ENCODE results near the gene SEPTIN8. TPM values are rescaled to one million over a fixed set of nuclear protein-coding genes. Genes with fewer than 3 reads are reported as not detected.

SEPTIN8 gene
- total and polyA plus RNA-seq, 2 donors (not counting 3 experiments of a cell fraction or from before 2014, with no cell fraction given): 56.6 to 82.1 TPM

- CTCF ChIA-PET: no interaction called here
- DNase-seq (ENCODE audit: low read depth, low spot score): no peak
- no peak overlapping the region for H3K27ac ChIP-seq (ENCODE audit: insufficient read depth, low read depth, low read length)
- no peak overlapping the region for H3K9ac ChIP-seq (replicated peaks; ENCODE audit: extremely low read depth, insufficient read depth, low read length)
- BruUV-seq (replicated peaks): no TSS peak
- H3K4me2 ChIP-seq (ENCODE audit: insufficient read depth, low read length): no peak overlapping the region
- dilution Hi-C loops (cut with MboI; ENCODE audit: extremely low pct_ligation_motif_present, low sequenced_read_pairs) (no loop called here), intact Hi-C loops (cut with micrococcal nuclease) (no loop called here)
- peaks cover 2 to 8% of the 10 kb centered on the region in 2 experiments for H3K27me3 ChIP-seq (ENCODE audit: control insufficient read depth in 2 of 2, insufficient read depth in 2 of 2, low read length in 2 of 2)
- no peaks in the 10 kb centered on the region for H3K79me2 ChIP-seq (ENCODE audit: control insufficient read depth, insufficient read depth, low read length)
- H3K36me3 ChIP-seq (ENCODE audit: control insufficient read depth in 2 of 2, extremely low read depth in 1 of 2, insufficient read depth in 2 of 2, low read length in 2 of 2): no peaks in the 10 kb centered on the region
- H2AFZ ChIP-seq (ENCODE audit: low read depth, low read length): no peak overlapping the region
- H3K4me1 ChIP-seq (ENCODE audit: control insufficient read depth, extremely low read depth, insufficient read depth, low read length): peaks cover 8% of the 10 kb centered on the region
- H4K20me1 ChIP-seq (replicated peaks; ENCODE audit: control insufficient read depth, extremely low read depth, insufficient read depth, low read length): no peaks in the 10 kb centered on the region
- no peaks in the 10 kb centered on the region for H3K9me1 ChIP-seq (replicated peaks; ENCODE audit: control insufficient read depth, extremely low read depth, insufficient read depth, low read length)
- POLR2A ChIA-PET: no interaction called here
- TF ChIP-seq GATA2 (IDR thresholded peaks at IDR 0.05; ENCODE audit: insufficient read depth, insufficient read length, low read depth, low read length) (no peak), MAX (IDR thresholded peaks at IDR 0.05; ENCODE audit: insufficient read depth, insufficient read length) (no peak), POLR2AphosphoS5 (IDR thresholded peaks at IDR 0.05; ENCODE audit: insufficient read depth, low read depth, low read length) (no peak), FOS (IDR thresholded peaks at IDR 0.05; ENCODE audit: borderline replicate concordance, insufficient read depth, low read length) (no peak), EZH2 (IDR thresholded peaks at IDR 0.05; ENCODE audit: borderline replicate concordance, low read depth, low read length, severe bottlenecking) (no peak), POLR2A (IDR thresholded peaks at IDR 0.05; ENCODE audit: low read depth, low read length) (no peak), JUN (IDR thresholded peaks at IDR 0.05; ENCODE audit: borderline replicate concordance, insufficient read depth, insufficient read length, low read depth) (no peak)
- H3K9me3 ChIP-seq (replicated peaks; ENCODE audit: control insufficient read depth, insufficient read depth, low read length): no peaks in the 10 kb centered on the region
- FAIRE-seq: no peak
- H3K4me3 ChIP-seq (replicated peaks in 1 of 3; ENCODE audit: insufficient read depth in 1 of 3, low read depth in 1 of 3, low read length in 3 of 3): no peak overlapping the region
These were observed 34.4 kb downstream of the SEPTIN8 start for GRCh38 chr5:132742626-132743025.

GRCh38 chr5:132742158-132742557 is 34.9 kb downstream of the SEPTIN8 start:
- Histone ChIP-seq H3K36me3 (ENCODE audit: control insufficient read depth in 2 of 2, extremely low read depth in 1 of 2, insufficient read depth in 2 of 2, low read length in 2 of 2) (no peaks in the 10 kb centered on the region), H3K4me1 (ENCODE audit: control insufficient read depth, extremely low read depth, insufficient read depth, low read length) (peaks cover 9% of the 10 kb centered on the region), H3K9ac (replicated peaks; ENCODE audit: extremely low read depth, insufficient read depth, low read length) (no peak overlapping the region), H4K20me1 (replicated peaks; ENCODE audit: control insufficient read depth, extremely low read depth, insufficient read depth, low read length) (no peaks in the 10 kb centered on the region), H3K4me2 (ENCODE audit: insufficient read depth, low read length) (no peak overlapping the region), H3K9me3 (replicated peaks; ENCODE audit: control insufficient read depth, insufficient read depth, low read length) (no peaks in the 10 kb centered on the region), H2AFZ (ENCODE audit: low read depth, low read length) (no peak overlapping the region), H3K79me2 (ENCODE audit: control insufficient read depth, insufficient read depth, low read length) (no peaks in the 10 kb centered on the region), H3K4me3 (replicated peaks in 1 of 3; ENCODE audit: insufficient read depth in 1 of 3, low read depth in 1 of 3, low read length in 3 of 3) (no peak overlapping the region), H3K27ac (ENCODE audit: insufficient read depth, low read depth, low read length) (no peak overlapping the region), H3K9me1 (replicated peaks; ENCODE audit: control insufficient read depth, extremely low read depth, insufficient read depth, low read length) (no peaks in the 10 kb centered on the region), H3K27me3 (ENCODE audit: control insufficient read depth in 2 of 2, insufficient read depth in 2 of 2, low read length in 2 of 2) (peaks cover 2 to 8% of the 10 kb centered on the region in 2 experiments)
- intact Hi-C loops (cut with micrococcal nuclease): no loop called here
- no peak for FAIRE-seq
- no TSS peak for BruUV-seq (replicated peaks)
- no peak for TF ChIP-seq CTCF (IDR thresholded peaks at IDR 0.05; ENCODE audit: extremely low read depth in 1 of 2, insufficient read depth in 1 of 2, low read depth in 1 of 2, low read length in 2 of 2)
- no peak for TF ChIP-seq MYC (IDR thresholded peaks at IDR 0.05; ENCODE audit: low read depth, low read length)
- no peak for TF ChIP-seq POLR2AphosphoS5 (IDR thresholded peaks at IDR 0.05; ENCODE audit: insufficient read depth, low read depth, low read length)
- no peak for TF ChIP-seq GATA2 (IDR thresholded peaks at IDR 0.05; ENCODE audit: insufficient read depth, insufficient read length, low read depth, low read length)
- TF ChIP-seq FOS (IDR thresholded peaks at IDR 0.05; ENCODE audit: borderline replicate concordance, insufficient read depth, low read length): no peak
- TF ChIP-seq MAX (IDR thresholded peaks at IDR 0.05; ENCODE audit: insufficient read depth, insufficient read length): no peak
- no peak for TF ChIP-seq EZH2 (IDR thresholded peaks at IDR 0.05; ENCODE audit: borderline replicate concordance, low read depth, low read length, severe bottlenecking)
- no peak for TF ChIP-seq JUN (IDR thresholded peaks at IDR 0.05; ENCODE audit: borderline replicate concordance, insufficient read depth, insufficient read length, low read depth)
- no peak for TF ChIP-seq POLR2A (IDR thresholded peaks at IDR 0.05; ENCODE audit: low read depth, low read length)
- CTCF ChIA-PET: no interaction called here
- POLR2A ChIA-PET: no interaction called here
- dilution Hi-C loops (cut with MboI; ENCODE audit: extremely low pct_ligation_motif_present, low sequenced_read_pairs): no loop called here
- DNase-seq (ENCODE audit: low read depth, low spot score): no peak

All from endothelial cell of umbilical vein (primary cell).